CD4-positive, alpha-beta T cell treated with Interleukin-4 for 4 hours (primary cell): ENCODE measurements around the gene COL4A1.

Source experiments
- DNase-seq: peaks from one replicate; pipeline ENCODE4 v3.0.0-alpha.2; 2020

COL4A1 gene

DNA sequence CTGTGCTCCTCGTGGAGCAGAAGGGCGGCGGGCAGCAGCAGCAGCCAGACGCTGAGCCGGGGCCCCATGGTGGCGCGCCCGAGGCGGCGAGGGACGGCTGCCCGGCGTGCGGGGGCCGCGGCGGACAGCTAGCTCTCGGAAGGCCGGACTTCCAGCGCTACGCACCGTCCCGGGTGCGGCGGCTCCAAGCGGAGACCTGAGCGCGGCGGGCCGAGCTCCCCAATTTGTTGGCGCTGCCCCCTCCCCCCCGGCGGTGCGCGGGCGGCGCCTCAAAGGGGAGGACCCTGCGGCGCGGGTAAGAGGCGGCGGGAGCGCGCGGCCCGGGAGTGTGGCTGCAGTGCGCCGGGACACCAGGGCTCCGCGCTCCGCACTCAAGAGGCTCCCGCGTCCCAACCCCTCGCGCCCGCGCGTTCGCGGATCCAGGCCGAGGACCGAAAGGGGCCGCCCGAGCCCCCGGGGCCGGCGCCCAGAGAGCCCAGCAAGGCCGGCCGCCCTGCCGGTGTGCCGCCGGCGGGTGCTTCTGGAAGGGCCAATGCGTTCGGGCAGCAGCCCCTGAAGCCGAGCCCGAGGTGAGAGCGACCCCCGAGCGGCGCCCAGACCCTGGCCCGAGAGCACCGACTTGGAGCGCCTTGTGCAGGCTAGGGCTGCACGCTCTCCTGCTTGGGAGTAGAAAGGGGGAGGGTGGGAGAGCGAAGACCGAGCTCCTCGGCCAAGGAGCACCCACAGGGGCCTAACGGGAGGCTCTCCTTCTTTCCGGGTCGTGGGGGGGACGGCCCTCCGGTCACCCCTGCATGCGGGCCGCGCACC is at the start of gene COL4A1, which contains the start of gene COL4A2:
Gene COL4A1 (minus strand): TSS at position 198 of the 807 bp plus-strand sequence. CDS start 130 bp downstream, at position 68.
Gene COL4A2 (plus strand): TSS at position 325 of the 807 bp plus-strand sequence. CDS start 620 bp downstream, outside the sequence.
- DNase-seq = no peak

GRCh38 chr13:110356362-110356761 is 49.4 kb upstream of the COL4A1 start:
- no peak for DNase-seq

GRCh38 chr13:110354715-110355473 is 47.9 kb upstream of the COL4A1 start:
- DNase-seq = no peak

GRCh38 chr13:110354123-110354627 is 47.2 kb upstream of the COL4A1 start:
- DNase-seq = no peak

- no peak for DNase-seq
Observed at GRCh38 chr13:110353339-110353977, 46.5 kb upstream of the COL4A1 start.

DNA sequence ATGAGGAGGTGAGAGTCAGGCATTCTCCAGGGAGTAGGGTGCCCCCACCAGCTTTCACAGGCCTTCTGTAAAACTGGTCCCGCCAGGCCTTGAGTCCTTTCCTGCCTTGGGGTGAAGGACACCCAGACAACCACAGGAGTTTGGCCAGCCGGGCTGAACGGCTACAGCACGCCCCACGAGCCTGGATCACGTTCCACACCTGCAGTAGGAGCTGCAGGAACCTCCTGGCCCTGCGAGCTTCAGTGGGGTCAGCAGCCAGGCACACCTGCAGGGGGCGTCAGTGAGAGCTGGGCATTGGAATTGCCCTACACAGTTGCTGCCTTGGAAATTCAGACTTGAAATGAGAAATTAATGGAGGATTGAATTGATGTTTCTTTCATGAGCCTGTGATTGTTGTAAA is 45.8 kb upstream of the COL4A1 start:
- DNase-seq = no peak

DNA sequence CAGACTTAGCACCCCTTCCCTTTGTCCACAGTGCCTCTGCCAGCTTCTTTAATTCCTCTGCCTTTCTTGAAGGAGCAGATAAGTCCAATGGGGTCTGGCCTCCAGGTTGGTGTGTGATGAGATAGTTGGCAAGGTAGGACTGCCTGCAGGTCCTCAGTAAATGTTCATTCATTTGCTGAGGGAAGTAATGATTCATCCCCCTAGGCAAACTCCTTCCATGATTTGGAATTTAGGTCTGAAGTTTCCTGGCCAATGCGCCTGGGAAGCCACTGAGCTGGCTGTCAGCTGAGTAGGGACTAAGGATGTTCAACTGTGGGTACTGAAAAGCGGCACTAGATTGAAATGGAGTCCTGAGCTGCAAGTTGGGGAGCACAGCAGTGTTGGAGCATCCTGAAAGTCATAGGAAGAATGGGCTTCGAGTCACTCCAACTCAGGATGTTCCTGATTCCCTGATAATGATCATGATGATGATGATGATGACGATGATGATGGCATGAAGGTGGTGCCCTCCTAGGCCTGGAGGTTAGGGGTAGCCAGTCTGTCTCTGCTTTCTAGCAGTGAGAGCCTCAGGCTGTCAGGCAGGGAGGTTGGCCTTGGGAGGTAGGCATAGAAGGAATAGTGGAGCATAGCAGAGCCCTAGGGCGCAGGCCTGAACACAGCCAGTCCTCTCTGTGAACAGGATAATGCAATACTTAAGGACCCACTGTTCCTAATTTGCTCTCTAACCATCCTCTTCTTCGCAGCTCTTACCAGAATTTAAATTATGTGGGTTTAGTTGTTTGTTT is 44.9 kb upstream of the COL4A1 start:
- no peak for DNase-seq

DNA sequence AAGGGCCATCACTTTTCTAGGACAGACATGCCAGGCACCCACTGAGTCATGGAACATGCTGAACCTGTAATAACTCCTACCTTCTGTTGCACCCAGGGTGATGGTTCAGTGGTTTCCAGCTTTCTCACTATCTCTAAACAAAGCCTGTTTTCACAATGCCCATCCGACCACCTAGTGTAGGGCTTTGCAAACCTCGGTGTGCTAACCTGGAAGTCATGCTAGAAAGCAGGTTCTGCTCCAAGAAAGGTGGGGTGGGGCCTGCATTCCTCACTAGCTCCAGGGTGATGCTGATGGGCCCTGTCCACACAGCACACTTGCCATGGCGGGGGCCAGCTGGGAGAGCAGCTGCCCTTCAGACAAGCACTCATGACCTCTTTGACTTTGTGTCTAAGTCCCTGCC is 43.6 kb upstream of the COL4A1 start:
- DNase-seq = no peak

DNA sequence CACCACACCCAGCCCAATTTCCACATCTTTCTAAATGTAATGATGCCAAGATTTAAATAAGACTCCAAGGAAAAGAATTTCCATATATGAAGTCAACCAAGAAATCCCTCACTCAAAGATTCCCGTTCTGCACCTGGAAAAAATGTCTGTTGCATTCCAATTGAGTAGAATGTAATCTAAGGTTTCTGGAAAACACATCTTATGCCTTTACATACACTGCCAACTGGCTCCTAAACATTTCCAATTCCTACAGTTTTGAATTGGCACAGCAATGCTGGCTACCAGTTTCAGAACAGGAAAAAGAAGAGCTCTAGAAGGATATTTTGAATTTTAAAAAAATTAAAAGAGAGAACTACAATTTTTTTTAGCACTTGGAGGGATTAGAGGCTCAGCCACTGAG is 43.1 kb upstream of the COL4A1 start:
- no peak for DNase-seq

DNA sequence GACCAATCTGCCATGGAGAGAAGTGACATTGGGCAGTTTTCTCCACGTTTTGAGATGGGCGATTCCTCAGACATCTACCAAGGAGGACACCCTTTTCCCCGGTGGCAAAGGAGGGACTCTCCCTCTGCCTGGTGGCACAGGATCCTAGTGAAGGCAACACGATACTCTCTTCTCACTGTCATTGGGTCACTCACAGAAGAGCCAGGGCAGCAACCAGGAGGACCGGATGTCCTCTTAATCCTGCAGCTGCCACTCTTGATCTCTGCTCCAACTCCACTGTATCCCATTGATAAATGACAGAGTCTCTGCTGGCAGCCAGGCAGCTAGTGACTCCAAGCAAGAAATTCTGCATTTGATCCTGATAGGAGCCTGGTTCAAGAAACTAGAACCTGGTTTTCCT is 42.3 kb upstream of the COL4A1 start:
- no peak for DNase-seq

- DNase-seq = no peak
Observed at GRCh38 chr13:110348309-110349105, 41.5 kb upstream of the COL4A1 start.

- no peak for DNase-seq
Observed at GRCh38 chr13:110347535-110348308, 40.8 kb upstream of the COL4A1 start.

- no peak for DNase-seq
Observed at GRCh38 chr13:110347088-110347487, 40.1 kb upstream of the COL4A1 start.

- no peak for DNase-seq
Observed at GRCh38 chr13:110346661-110347067, 39.7 kb upstream of the COL4A1 start.

DNA sequence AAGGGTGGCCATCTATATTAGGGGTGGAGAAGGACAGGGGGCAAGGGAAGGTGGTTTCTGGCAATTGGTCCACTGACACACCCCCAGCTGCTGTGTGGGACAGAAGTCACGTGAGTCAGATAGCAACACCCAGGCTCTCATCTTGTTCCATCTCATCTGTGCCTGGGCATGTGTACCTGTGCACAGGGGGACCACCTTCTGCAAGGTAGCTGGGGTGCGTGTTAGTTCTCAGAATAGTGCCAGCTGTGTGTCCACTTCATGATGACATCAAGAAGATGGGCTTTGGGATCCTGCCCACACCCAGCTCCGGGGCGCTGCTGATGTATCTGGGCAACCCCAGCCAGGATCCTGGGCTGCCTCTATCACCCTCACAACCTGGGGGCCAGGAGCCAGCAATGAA is 38.7 kb upstream of the COL4A1 start:
- DNase-seq = no peak

GRCh38 chr13:110345266-110345665 is 38.3 kb upstream of the COL4A1 start:
- no peak for DNase-seq

DNA sequence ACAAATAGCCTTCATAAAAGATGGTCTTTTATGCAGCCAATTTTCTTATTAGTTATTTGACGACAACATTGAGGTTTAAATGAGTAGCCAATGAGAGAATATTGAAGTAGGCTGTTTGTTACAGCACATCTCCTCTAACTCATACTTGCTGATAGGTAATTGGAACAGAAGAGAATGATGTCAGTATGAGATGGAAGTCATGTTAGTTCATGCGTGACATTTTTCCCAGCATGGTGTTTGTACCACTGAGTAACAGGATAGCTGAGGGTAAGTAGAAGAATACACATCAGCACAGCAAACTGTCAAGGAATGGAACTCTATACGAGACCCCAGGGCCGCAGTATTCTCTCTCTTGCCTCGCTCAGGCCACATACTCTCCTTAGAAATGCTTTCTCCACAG is 37.4 kb upstream of the COL4A1 start:
- no peak for DNase-seq

GRCh38 chr13:110343241-110343865 is 36.4 kb upstream of the COL4A1 start:
- DNase-seq = no peak

- no peak for DNase-seq
Observed at GRCh38 chr13:110342474-110342873, 35.5 kb upstream of the COL4A1 start.
